Stimulated activated CD8-positive, alpha-beta memory T cell treated with anti-CD3 and anti-CD28 coated beads, Interleukin-4, amount 100 ng/mL, for 48 hours (primary cell): ENCODE results near the gene NTN1.
"Not testable (repeated sequence)": the region's sequence is repeated elsewhere in the genome, so short reads cannot be mapped to it uniquely, and the experiment has no call there.

Experiments
- DNase-seq: peaks from one replicate; pipeline ENCODE4 v3.0.0-alpha.2; 2020

NTN1 gene

GRCh38 chr17:9256751-9257629 lies 235.7 kb downstream of the NTN1 start:
- DNase-seq = peak; percentile 29

- DNase-seq = not testable (repeated sequence)
Measured at GRCh38 chr17:9257630-9257965, 236.3 kb downstream of the NTN1 start.

GRCh38 chr17:9258115-9259015 lies 237.1 kb downstream of the NTN1 start:
- DNase-seq = peak; percentile 33

DNA sequence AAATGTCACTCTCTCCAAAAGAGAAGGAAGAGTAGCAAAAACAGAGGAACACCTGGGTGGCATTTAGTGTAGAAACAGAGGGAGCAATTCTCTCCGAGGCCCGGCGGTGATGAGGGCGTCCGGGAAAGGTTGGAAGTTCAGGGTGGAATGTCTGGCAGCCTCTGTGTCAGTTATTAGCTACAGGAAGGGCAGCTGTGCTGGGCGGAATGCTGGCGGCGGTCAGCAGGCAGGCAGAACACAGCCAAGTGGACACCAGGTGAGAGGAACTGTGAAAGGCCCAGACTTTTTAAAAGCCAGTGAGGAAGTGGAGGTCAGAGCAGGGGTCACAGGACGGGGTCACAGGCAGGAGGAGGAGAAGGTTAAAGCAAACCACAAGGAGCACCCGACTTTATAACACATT lies 238.1 kb downstream of the NTN1 start:
- DNase-seq = no peak

GRCh38 chr17:9261081-9262012 lies 240.0 kb downstream of the NTN1 start:
- DNase-seq = no peak

DNA sequence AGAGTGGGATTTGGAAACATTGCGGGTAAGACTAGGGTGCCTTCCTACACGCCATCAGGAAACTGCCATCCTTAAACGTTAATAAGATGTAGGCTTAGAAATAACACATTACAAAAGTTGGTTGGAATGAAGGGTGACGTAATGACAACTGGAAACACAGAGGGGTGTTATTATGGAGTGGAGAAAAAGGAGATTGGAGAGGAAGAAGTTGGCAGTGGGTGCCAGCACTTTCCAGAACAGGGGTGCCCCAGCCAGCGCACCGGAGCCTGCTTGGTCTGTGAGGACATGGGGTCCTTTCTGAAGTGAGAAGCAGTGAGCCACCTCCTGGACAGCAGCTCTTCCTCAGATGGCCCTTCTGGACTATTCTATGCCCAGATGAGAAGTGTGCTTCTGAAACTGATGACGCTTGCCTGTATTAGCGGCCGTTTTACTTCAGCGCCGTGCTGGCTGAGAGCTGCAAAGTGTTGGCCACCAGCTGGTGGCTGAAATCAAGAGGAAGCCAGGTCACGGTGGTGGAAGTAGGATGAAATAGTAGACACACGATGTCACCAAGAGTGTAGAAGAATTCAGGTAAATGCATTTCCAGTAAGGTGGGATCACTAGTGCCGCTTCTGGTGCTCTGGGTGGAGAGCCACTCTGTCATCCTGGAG lies 244.8 kb downstream of the NTN1 start:
- DNase-seq = no peak

DNA sequence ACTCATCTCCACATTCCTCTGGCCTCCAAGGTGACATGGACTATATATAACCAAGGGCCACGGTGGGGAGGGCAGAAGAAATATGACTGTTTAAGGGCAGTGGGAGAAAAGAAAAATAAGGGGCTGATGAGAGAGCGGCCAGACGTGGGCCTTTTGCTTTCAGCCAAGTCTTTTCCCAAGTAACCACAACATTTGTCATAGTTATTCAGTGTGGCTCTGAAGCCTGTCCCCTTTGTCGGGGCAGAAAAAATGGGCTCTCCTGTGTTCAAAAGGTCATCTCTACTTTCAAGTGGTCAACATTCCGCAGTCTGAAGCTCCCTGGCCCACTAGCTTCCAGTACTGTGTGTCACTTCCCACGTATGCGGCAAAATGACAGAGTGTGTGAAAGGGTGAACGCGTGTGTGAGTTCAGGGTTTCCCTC lies 245.4 kb downstream of the NTN1 start:
- no peak for DNase-seq

DNA sequence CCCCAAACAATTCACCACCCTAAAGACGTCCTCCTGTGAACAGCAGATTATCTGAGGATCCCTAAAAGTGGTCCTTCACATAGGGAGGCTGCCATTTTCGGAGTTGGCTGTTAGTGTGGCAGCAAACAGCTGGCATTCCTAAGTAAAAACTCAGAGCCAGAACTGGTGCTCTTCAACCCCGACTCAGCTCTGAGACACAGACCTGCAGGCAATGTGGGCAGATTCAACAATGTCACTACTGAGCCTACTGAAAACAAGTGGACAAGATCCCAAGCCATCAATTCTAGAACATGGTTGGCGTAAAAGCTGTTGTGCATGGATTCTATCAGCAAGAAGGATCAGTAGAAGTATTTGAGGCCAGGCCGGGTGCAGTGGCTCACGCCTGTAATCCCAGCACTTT lies 247.2 kb downstream of the NTN1 start:
- DNase-seq = no peak

DNA sequence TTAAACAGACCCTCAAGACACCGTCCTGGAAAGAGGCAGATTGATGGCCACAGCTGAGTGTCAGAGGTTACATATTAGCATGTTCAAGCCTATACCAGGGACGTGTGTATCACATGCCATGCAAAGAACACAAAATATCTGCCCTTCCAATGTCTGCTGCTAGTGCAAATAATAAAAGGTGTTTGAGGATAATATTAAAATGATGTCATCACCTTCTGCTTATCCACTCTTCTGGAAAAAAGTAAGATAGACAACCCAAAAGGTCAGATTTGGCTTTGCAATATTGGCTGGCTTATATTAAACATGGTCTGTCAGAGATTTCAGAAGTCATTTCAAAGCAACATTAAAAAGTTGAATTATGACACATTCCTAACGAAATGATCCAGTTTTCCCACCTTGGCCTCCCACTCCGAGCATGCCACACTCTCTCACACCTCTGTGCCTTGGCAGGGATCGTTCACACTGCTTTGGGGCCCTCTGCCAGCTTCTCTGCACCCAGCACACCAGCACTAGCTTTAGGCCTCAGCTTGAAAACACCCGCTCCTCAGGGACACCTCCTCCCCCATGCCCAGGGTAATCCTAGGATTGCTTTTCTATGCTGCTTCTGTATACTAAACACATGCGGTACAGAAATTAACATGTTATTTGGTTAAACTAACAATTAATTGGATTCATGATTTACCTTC lies 248.2 kb downstream of the NTN1 start:
- DNase-seq = no peak

- no peak for DNase-seq
Measured at GRCh38 chr17:9270921-9271320, 249.6 kb downstream of the NTN1 start.

DNA sequence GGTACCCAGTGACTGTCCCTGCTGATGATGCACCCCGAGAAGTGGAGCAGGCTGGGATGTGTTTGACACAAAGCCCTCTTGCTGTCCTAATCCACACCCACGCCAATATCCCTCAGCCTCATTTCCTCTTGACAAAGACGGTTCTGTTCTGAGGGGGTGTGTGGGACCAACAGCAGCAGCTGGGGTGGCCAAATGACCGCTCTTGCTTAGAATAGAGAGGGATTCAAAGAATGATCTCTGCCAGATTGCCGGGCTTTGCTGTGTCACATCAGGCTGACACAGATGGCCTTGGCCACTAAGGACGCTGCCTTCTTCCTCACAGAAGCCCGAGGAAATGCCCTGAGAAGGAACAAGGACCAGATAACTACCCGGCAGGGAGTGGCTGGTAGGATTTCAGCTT lies 250.7 kb downstream of the NTN1 start:
- no peak for DNase-seq

DNA sequence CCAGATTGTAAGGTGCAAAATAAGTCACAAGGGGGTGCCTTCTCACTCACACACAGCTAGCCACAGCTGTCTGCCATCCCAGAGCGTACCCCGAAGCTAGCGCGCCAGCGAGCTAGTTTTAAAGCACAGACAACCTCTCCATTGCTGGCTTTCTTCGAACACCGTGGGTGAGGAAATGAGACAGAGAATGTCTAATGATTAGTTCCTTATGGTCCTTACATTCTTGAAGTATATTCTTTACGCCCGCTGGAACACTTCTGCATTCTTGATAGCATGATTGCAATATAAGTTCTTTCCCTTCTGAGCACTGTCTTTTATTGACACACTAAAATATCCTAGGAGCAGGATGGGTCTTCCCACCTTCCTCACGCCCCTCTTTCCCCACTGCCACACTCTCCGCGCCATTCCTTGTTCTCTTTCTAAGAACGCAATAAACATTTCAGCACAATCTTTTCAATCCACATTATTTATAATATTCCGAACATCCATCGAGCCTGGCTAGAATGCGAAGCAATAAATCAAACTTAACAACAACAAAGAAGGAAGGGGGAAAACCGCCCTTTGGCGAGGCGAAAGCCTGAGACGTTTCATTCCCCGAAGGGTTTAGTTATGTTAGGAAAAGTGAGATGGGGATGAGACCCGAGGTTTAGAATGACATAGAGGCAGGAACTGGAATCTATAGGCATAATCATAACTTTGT lies 251.3 kb downstream of the NTN1 start:
- DNase-seq = no peak

- peak; percentile 57 for DNase-seq
Measured at GRCh38 chr17:9273428-9274391, 252.4 kb downstream of the NTN1 start.

DNA sequence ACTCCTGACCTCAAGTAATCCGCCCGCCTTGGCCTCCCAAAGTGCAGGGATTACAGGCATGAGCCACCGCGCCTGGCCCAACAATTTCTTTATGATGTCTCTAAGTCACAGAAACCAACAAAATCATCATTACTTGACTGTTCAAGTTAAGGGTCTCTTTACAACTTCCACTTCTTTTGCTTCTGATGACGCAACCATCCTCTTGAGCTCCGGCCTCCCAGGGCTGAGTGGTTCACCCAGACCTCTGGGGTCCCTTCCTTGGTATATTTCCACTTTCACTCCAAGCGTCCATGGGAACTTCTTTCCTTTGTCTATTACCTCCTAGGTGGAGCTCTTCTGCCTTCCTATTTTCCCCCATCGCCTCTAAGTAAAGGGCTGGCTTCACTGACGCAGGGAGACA lies 253.7 kb downstream of the NTN1 start:
- no peak for DNase-seq

GRCh38 chr17:9279893-9280292 lies 258.6 kb downstream of the NTN1 start:
- no peak for DNase-seq

DNA sequence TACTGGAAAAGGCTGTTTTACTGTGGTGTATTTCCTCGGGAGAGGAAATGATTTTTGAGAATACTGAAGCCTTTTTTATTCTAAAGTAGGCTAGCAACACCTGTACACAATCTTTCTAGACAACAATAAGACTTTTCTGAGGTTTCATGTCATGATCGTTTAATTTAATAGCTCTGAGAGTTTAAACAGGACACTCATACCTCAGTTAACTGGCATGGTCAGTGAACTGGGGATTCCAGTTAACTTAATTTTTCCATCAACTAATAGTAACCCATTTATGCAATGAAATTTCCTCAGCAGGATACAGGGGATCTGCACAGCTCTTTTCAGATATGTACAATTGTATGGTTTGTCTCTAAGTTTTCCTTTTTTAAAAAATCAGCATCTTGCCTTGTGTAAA lies 262.6 kb downstream of the NTN1 start:
- no peak for DNase-seq

DNA sequence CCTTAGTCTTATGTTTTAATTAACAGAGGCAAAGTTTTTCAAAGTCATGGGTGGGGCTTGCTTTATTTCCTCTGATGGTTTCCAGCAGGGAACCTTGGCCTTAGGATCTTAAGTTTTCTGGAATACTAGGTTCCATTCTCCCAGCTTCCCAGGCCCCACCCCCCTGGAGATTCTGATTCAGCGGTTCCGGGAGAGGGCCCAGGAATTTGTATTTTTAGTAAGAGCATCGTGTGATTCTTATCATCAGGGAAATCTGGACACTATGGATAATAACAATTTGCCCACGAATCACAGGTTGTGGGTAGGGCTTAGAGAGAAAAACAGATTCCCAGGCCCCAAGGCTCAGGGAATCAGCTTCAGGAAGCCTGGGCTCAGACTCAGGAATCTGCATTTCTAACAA lies 263.6 kb downstream of the NTN1 start:
- no peak for DNase-seq

- DNase-seq = no peak
Measured at GRCh38 chr17:9285602-9286427, 264.5 kb downstream of the NTN1 start.

DNA sequence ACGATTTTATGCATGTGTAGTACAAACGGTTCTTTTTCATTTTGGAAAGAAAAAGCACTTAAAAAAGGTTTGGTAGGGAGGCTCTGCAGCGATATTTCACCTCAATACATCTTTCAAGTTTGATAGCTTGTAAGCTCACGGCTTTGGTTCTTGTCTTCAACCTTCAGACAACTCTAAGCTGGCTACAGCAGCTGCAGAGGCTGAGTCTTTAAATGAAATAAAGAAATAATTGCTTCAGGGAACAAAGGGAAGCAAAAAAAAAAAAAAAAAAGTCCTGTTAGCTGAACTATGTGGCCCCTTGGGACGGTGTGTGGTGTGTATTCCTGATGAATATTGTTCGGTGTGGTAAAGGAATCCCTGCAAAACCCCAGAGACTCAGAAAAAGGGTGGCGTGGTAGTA lies 265.1 kb downstream of the NTN1 start:
- no peak for DNase-seq
